H1 (cell line): ENCODE measurements around the gene GUCY1A1. TPM values are rescaled to one million over a fixed set of nuclear protein-coding genes. Genes with fewer than 3 reads are reported as not detected.

Source experiments
- CTCF ChIA-PET: fragments of 300-600 bp; sonication (Branson Sonifier 250); formaldehyde crosslinking; loops from one replicate; lab custom pipeline; 2021; ENCODE audit not compliant: partially characterized antibody; lab: Charles Lee
- POLR2A ChIA-PET: fragments of 300-600 bp; sonication (Branson Sonifier 250); formaldehyde crosslinking; loops from one replicate; lab custom pipeline; 2021; ENCODE audit warnings: inconsistent platforms; ENCODE audit not compliant: partially characterized antibody; lab: Charles Lee
- DNase-seq, 2 experiments: peaks; one replicate each; pipeline versions ENCODE4 v3.0.0 to v3.0.0-alpha.2; 2010 to 2022; ENCODE audit warnings: low spot score in 2 of 2, low read depth in 1 of 2, mixed read lengths in 1 of 2
- FAIRE-seq: peaks from 2 replicates; lab custom pipeline; 2011; peaks lifted over from hg19 to GRCh38; lab: Jason Lieb, UNC
- H2AFZ ChIP-seq: 2 replicates; pipeline ENCODE4 v1.8.1; 2012; ENCODE audit warnings: low read length, inconsistent platforms
- H2AK5ac ChIP-seq: 2 replicates; pipeline ENCODE4 v1.6.1; 2013; ENCODE audit warnings: low read depth, low read length
- H2BK120ac ChIP-seq: replicated peaks from 2 replicates; pipeline ENCODE3; 2013; ENCODE audit warnings: low read depth, low read length, inconsistent platforms
- H2BK12ac ChIP-seq: 2 replicates; pipeline ENCODE4 v1.6.1; 2013; ENCODE audit warnings: low read depth, low read length
- H2BK15ac ChIP-seq: 2 replicates; pipeline ENCODE4 v1.6.1; 2013; ENCODE audit warnings: low read length
- H2BK20ac ChIP-seq: 2 replicates; pipeline ENCODE4 v1.6.1; 2013; ENCODE audit warnings: low read length
- H2BK5ac ChIP-seq: 2 replicates; pipeline ENCODE4 v1.6.1; 2013; ENCODE audit warnings: low read depth, low read length
- H3K14ac ChIP-seq: 2 replicates; pipeline ENCODE4 v1.6.1; 2013; ENCODE audit warnings: inconsistent platforms; ENCODE audit not compliant: insufficient read length
- H3K18ac ChIP-seq: 2 replicates; pipeline ENCODE4 v1.6.1; 2013; ENCODE audit warnings: low read length; ENCODE audit errors: extremely low read depth
- H3K23ac ChIP-seq: 2 replicates; pipeline ENCODE4 v1.6.1; 2013; ENCODE audit warnings: inconsistent platforms; ENCODE audit not compliant: insufficient read length
- H3K23me2 ChIP-seq: 2 replicates; pipeline ENCODE4 v1.6.1; 2013; ENCODE audit warnings: low read depth, low read length
- H3K27ac ChIP-seq: 2 replicates; pipeline ENCODE4 v1.6.1; 2011; ENCODE audit warnings: low read depth, low read length, inconsistent platforms
- H3K27me3 ChIP-seq, 4 experiments: replicated peaks in 1 of 4; 1 replicate in 1 of 4; 2 replicates in 3 of 4; pipeline versions ENCODE4 v1.6.1 to v1.8.1; 2011 to 2013; ENCODE audit warnings: low read length in 3 of 4, mild to moderate bottlenecking in 3 of 4, inconsistent platforms in 2 of 4, mixed read lengths in 2 of 4, moderate library complexity in 1 of 4; ENCODE audit not compliant: control insufficient read depth in 3 of 4, insufficient read depth in 3 of 4; ENCODE audit errors: extremely low read depth in 1 of 4
- H3K36me3 ChIP-seq, 4 experiments: 2 replicates each; pipeline versions ENCODE4 v1.6.1 to v1.8.1; 2011 to 2013; ENCODE audit warnings: mild to moderate bottlenecking in 4 of 4, low read length in 3 of 4, moderate library complexity in 2 of 4, control low read depth in 1 of 4, inconsistent platforms in 1 of 4; ENCODE audit not compliant: insufficient read depth in 4 of 4, control insufficient read depth in 2 of 4
- H3K4ac ChIP-seq: replicated peaks from 2 replicates; pipeline ENCODE3; 2013; ENCODE audit warnings: low read length, low read depth, mixed read lengths, inconsistent platforms; ENCODE audit not compliant: insufficient read length
- H3K4me1 ChIP-seq, 4 experiments: replicated peaks in 1 of 4; 1 replicate in 1 of 4; 2 replicates in 3 of 4; pipeline versions ENCODE4 v1.6.1 to v1.8.1; 2011 to 2013; ENCODE audit warnings: low read length in 3 of 4, inconsistent platforms in 2 of 4, mixed read lengths in 1 of 4; ENCODE audit not compliant: insufficient read depth in 4 of 4, control insufficient read depth in 3 of 4
- H3K4me2 ChIP-seq, 2 experiments: 2 replicates each; pipeline versions ENCODE4 v1.6.1 to v1.8.1; 2011 to 2013; ENCODE audit warnings: low read depth in 2 of 2, low read length in 2 of 2, control low read depth in 1 of 2, inconsistent platforms in 1 of 2, mild to moderate bottlenecking in 1 of 2; ENCODE audit not compliant: insufficient read depth in 1 of 2
- H3K4me3 ChIP-seq, 4 experiments: fragments of 200-600, 300-600 bp in 1 of 4; sonication (generic), shearing (Covaris generic), sonication (Bioruptor Twin) in 1 of 4; 2 replicates each; pipeline versions ENCODE4 v1.5.1 to v1.8.1; 2011 to 2016; ENCODE audit warnings: low read length in 4 of 4, low read depth in 3 of 4, control low read depth in 2 of 4, inconsistent platforms in 2 of 4, mild to moderate bottlenecking in 2 of 4, mixed read lengths in 1 of 4, moderate library complexity in 1 of 4; ENCODE audit not compliant: insufficient read depth in 2 of 4; ENCODE audit errors: extremely low read depth in 1 of 4
- H3K56ac ChIP-seq: replicated peaks from 2 replicates; pipeline ENCODE3; 2013; ENCODE audit warnings: low read depth, mild to moderate bottlenecking, mixed read lengths, low read length, inconsistent platforms; ENCODE audit not compliant: insufficient read length
- H3K79me1 ChIP-seq: 2 replicates; pipeline ENCODE4 v1.6.1; 2013; ENCODE audit warnings: low read depth, low read length, control low read depth
- H3K79me2 ChIP-seq, 2 experiments: 2 replicates each; pipeline versions ENCODE4 v1.6.1 to v1.8.1; 2012 to 2013; ENCODE audit warnings: low read length in 2 of 2, mild to moderate bottlenecking in 2 of 2, inconsistent platforms in 1 of 2; ENCODE audit not compliant: insufficient read depth in 2 of 2, control insufficient read depth in 1 of 2
- H3K9ac ChIP-seq, 4 experiments: replicated peaks in 1 of 4; 1 replicate in 1 of 4; 2 replicates in 3 of 4; pipeline versions ENCODE4 v1.6.1 to v1.8.1; 2011 to 2013; ENCODE audit warnings: low read depth in 3 of 4, low read length in 3 of 4, control low read depth in 2 of 4, mild to moderate bottlenecking in 2 of 4, moderate library complexity in 2 of 4, inconsistent platforms in 1 of 4; ENCODE audit errors: extremely low read depth in 1 of 4
- H3K9me3 ChIP-seq, 2 experiments: 2 replicates each; pipeline versions ENCODE4 v1.6.1 to v1.8.1; 2012 to 2013; ENCODE audit warnings: mild to moderate bottlenecking in 2 of 2, moderate library complexity in 2 of 2, control low read depth in 1 of 2, inconsistent platforms in 1 of 2, low read depth in 1 of 2, low read length in 1 of 2, mixed read lengths in 1 of 2; ENCODE audit not compliant: insufficient read depth in 2 of 2
- H4K20me1 ChIP-seq, 2 experiments: replicated peaks in 1 of 2; 2 replicates each; pipeline versions ENCODE3 to v1.8.1; 2011 to 2013; ENCODE audit warnings: inconsistent platforms in 2 of 2, low read length in 2 of 2, mild to moderate bottlenecking in 1 of 2; ENCODE audit not compliant: insufficient read depth in 2 of 2, control insufficient read depth in 1 of 2
- H4K5ac ChIP-seq: 2 replicates; pipeline ENCODE4 v1.6.1; 2013; ENCODE audit warnings: low read length, low read depth, mixed read lengths, inconsistent platforms; ENCODE audit not compliant: insufficient read length
- H4K8ac ChIP-seq: 2 replicates; pipeline ENCODE4 v1.8.0; 2013; ENCODE audit warnings: mild to moderate bottlenecking, moderate library complexity, low read length, inconsistent platforms; ENCODE audit not compliant: insufficient read depth; ENCODE audit errors: extremely low read depth
- H4K91ac ChIP-seq: replicated peaks from 2 replicates; pipeline ENCODE3; 2013; ENCODE audit warnings: low read length, mixed read lengths, inconsistent platforms; ENCODE audit not compliant: insufficient read length
- CREB1 ChIP-seq: IDR thresholded peaks from 2 replicates; pipeline ENCODE4 v1.6.1; 2012; ENCODE audit warnings: inconsistent platforms
- EGR1 ChIP-seq: IDR thresholded peaks from 2 replicates; pipeline ENCODE4 v1.6.1; 2011; ENCODE audit warnings: low read depth, low read length, borderline replicate concordance
- EZH2 ChIP-seq: fragments of 200-600 bp; sonication (generic); IDR thresholded peaks from 2 replicates; pipeline ENCODE4 v1.7.1; 2012; ENCODE audit warnings: low read depth, mild to moderate bottlenecking, moderate library complexity, low read length, inconsistent platforms; ENCODE audit not compliant: severe bottlenecking
- NANOG ChIP-seq: IDR thresholded peaks from 2 replicates; pipeline ENCODE4 v1.6.1; 2011; ENCODE audit warnings: low read length, low read depth, mild to moderate bottlenecking, inconsistent platforms; ENCODE audit not compliant: insufficient read depth, poor library complexity, severe bottlenecking
- RFX5 ChIP-seq: IDR thresholded peaks from 2 replicates; pipeline ENCODE4 v1.6.1; 2011; ENCODE audit warnings: low read depth, low read length, improper control_type of control experiment, borderline replicate concordance
- RNF2 ChIP-seq: fragments of 200-900, 300-1000 bp; sonication (generic); IDR thresholded peaks from 2 replicates; pipeline ENCODE4 v1.7.1; 2016; ENCODE audit warnings: borderline replicate concordance, low read depth, mild to moderate bottlenecking, antibody characterized with exemption, low read length; ENCODE audit not compliant: poor library complexity, severe bottlenecking; ENCODE audit errors: missing control alignments
- SIRT6 ChIP-seq: IDR thresholded peaks from one replicate; pipeline ENCODE4 v1.7.1; 2012; ENCODE audit warnings: low read length, inconsistent platforms
- SP1 ChIP-seq: IDR thresholded peaks from 2 replicates; pipeline ENCODE4 v1.6.1; 2011; ENCODE audit warnings: low read depth, low read length
- TAF7 ChIP-seq: optimal IDR thresholded peaks from 2 replicates; pipeline ENCODE3; 2011; ENCODE audit warnings: low read depth, mild to moderate bottlenecking, inconsistent platforms, low read length, moderate library complexity, borderline replicate concordance
- WGBS, 2 experiments: shearing (Covaris generic) in 1 of 2; methylation state at CpG; one replicate each; pipeline versions ENCODE4 v1.1.6 to v1.1.7; 2013 to 2015; ENCODE audit warnings: low lambda C conversion rate in 2 of 2, mixed read lengths in 2 of 2, inconsistent platforms in 1 of 2, low coverage in 1 of 2, missing lambda C conversion rate in 1 of 2; ENCODE audit not compliant: insufficient replicate concordance in 2 of 2, insufficient coverage in 1 of 2, insufficient read length in 1 of 2; ENCODE audit errors: extremely low coverage in 1 of 2, missing lambda C conversion rate in 1 of 2; 5-methylcytosine and 5-hydroxymethylcytosine counted together
- polyA plus RNA-seq, 7 experiments: library from polyadenylated mRNA; depleted of rRNA in 3 of 7; stranded (reverse) in 5 of 7; unstranded in 2 of 7; fragments of >200 nt in 5 of 7; fragments of 200-250 nt in 2 of 7; gene quantifications; 1 replicate in 5 of 7; 2 replicates in 1 of 7; 4 replicates in 1 of 7; pipeline versions ENCODE4 v1.2.1 to v1.2.3, GENCODE V29; 2011 to 2013; ENCODE audit warnings: missing spikeins in 2 of 7, mixed read lengths in 2 of 7
- total RNA-seq: library from RNA; stranded (reverse); fragmentation: NEBNext Ultra II Directional; extraction: Animal tissue kit (Norgen Biotek cat#: 25700); gene quantifications from 2 replicates; pipeline ENCODE4 v1.2.1, GENCODE V29; 2021
- TF ChIP-seq, protein P1 (sequence below): IDR thresholded peaks from 2 replicates; pipeline ENCODE4 v1.6.1; 2011; ENCODE audit warnings: low read depth, mild to moderate bottlenecking, low read length; ENCODE audit not compliant: insufficient read depth
- TF ChIP-seq, protein P2 (sequence below): IDR thresholded peaks from 2 replicates; pipeline ENCODE4 v1.6.1; 2011; ENCODE audit warnings: low read length, improper control_type of control experiment

GUCY1A1 gene
- total and polyA plus RNA-seq, 2 of the 8 experiments (the other 6 are each of a cell fraction or from before 2014, with no cell fraction given) = not detected

DNA sequence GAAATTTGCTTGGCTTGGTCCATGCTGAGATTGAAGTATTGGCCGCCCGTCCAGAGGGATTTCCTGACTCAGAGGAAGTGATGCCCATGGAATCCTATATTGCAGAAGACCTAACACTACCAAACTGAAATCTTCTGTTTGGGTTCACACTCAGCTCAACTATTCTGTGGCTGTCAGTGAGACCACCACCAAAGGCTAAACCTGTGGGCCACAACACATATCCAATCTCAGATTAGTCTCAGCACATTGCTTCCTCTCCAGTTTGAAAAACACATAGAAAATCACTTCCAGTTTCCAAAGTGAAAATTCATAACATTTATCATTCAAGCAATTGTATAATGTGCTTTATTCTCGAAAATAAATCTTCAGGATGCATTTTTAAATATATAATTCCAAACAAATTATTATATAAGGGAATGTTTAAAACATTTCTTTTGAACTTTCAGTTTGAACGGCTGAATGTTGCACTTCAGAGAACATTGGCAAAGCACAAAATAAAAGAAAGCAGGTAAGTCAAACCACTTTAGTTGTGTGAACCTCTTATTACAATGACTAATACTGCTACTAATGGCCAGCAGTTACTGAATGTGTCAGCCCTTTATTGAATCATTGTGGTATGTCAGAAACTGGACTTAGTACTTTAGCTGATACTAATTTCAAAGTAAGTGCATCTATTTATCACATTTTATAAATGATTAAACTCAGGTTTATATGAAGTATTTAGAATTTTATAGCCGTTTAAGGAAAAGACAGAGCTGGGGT, 37.0 kb downstream of the GUCY1A1 start:
- H4K20me1 ChIP-seq = no peaks in the 10 kb centered on the region
- H2BK20ac ChIP-seq = no peak overlapping the region
- no peak overlapping the region for H4K5ac ChIP-seq
- H4K8ac ChIP-seq = no peak overlapping the region
- no peak overlapping the region for H3K4me2 ChIP-seq
- ChIA-PET POLR2A (no interaction called here), CTCF (interaction anchor here (0.8 to 1.4 kb wide), 4 partner anchors 20 to 260 kb away, joined by 3 read pairs; no protein-coding TSS in a partner anchor)
- H2BK12ac ChIP-seq = no peak overlapping the region
- no peak overlapping the region for H2AK5ac ChIP-seq
- WGBS, 2 experiments = 92% methylated on average over 5 of the region's 5 CpGs; no CpG with 5 or more reads in 1 of the 2 experiments
- no peaks in the 10 kb centered on the region for H3K79me1 ChIP-seq
- H2BK15ac ChIP-seq = no peak overlapping the region
- no peaks in the 10 kb centered on the region for H3K79me2 ChIP-seq
- no peak overlapping the region for H2AFZ ChIP-seq
- no peak overlapping the region for H3K14ac ChIP-seq
- H3K23ac ChIP-seq = no peak overlapping the region
- no peaks in the 10 kb centered on the region for H3K9me3 ChIP-seq
- no peak overlapping the region for H3K4me3 ChIP-seq
- H3K4ac ChIP-seq = no peak overlapping the region
- no peak overlapping the region for H4K91ac ChIP-seq
- no peak overlapping the region for H3K9ac ChIP-seq
- no peaks in the 10 kb centered on the region for H3K27me3 ChIP-seq
- DNase-seq = no peak
- no peak for FAIRE-seq
- H2BK120ac ChIP-seq = no peak overlapping the region
- H3K27ac ChIP-seq = no peak overlapping the region
- no peaks in the 10 kb centered on the region for H3K4me1 ChIP-seq
- no peaks in the 10 kb centered on the region for H3K36me3 ChIP-seq
- no peak overlapping the region for H2BK5ac ChIP-seq
- no peak overlapping the region for H3K56ac ChIP-seq
- H3K18ac ChIP-seq = no peak overlapping the region
- no peaks in the 10 kb centered on the region for H3K23me2 ChIP-seq
- TF ChIP-seq SP1 (no peak), TAF7 (no peak), EZH2 (no peak), NANOG (no peak), RFX5 (no peak), RNF2 (no peak), CREB1 (no peak), EGR1 (no peak), SIRT6 (no peak)
- TF ChIP-seq, protein P1, sequence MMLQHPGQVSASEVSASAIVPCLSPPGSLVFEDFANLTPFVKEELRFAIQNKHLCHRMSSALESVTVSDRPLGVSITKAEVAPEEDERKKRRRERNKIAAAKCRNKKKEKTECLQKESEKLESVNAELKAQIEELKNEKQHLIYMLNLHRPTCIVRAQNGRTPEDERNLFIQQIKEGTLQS = no peak
- TF ChIP-seq, protein P2, sequence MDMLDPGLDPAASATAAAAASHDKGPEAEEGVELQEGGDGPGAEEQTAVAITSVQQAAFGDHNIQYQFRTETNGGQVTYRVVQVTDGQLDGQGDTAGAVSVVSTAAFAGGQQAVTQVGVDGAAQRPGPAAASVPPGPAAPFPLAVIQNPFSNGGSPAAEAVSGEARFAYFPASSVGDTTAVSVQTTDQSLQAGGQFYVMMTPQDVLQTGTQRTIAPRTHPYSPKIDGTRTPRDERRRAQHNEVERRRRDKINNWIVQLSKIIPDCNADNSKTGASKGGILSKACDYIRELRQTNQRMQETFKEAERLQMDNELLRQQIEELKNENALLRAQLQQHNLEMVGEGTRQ = no peak
